GM23338 (cell line): ENCODE measurements around the gene CFAP74. TPM values are rescaled to one million over a fixed set of nuclear protein-coding genes. Genes with fewer than 3 reads are reported as not detected.

Experiments
- ATAC-seq: fragments of 200-7000 bp; cut with Tn5 transposase; 3 replicates; pipeline ENCODE4 v1.9.1; 2020
- DNase-seq: peaks from one replicate; pipeline ENCODE4 v3.0.0-alpha.2; 2015; ENCODE audit warnings: low spot score
- H2AFZ ChIP-seq: fragments of 200-600 bp; sonication (generic); 2 replicates; pipeline ENCODE4 v1.8.0; 2016; ENCODE audit warnings: antibody characterized with exemption, mild to moderate bottlenecking, moderate library complexity
- H3F3A ChIP-seq: fragments of 200-600 bp; sonication (generic); replicated peaks from 2 replicates; pipeline ENCODE4 v1.8.0; 2017; ENCODE audit warnings: antibody characterized with exemption, mixed run types, low read depth
- H3K27ac ChIP-seq: fragments of 200-600 bp; sonication (generic); 2 replicates; pipeline ENCODE4 v1.6.1; 2016; ENCODE audit warnings: low read depth
- H3K27me3 ChIP-seq: fragments of 200-600 bp; sonication (generic); 2 replicates; pipeline ENCODE4 v1.8.0; 2016; ENCODE audit warnings: mild to moderate bottlenecking, mixed run types, moderate library complexity; ENCODE audit not compliant: insufficient read depth
- H3K36me3 ChIP-seq: fragments of 200-600 bp; sonication (generic); 2 replicates; pipeline ENCODE4 v1.8.0; 2016; ENCODE audit warnings: mild to moderate bottlenecking; ENCODE audit not compliant: insufficient read depth
- H3K4me1 ChIP-seq: fragments of 200-600 bp; sonication (generic); 2 replicates; pipeline ENCODE4 v1.8.0; 2016; ENCODE audit warnings: mild to moderate bottlenecking, moderate library complexity; ENCODE audit not compliant: insufficient read depth
- H3K4me2 ChIP-seq: fragments of 200-600 bp; sonication (generic); 2 replicates; pipeline ENCODE4 v1.7.1; 2017; ENCODE audit warnings: mixed run types
- H3K4me3 ChIP-seq: fragments of 200-600 bp; sonication (generic); 2 replicates; pipeline ENCODE4 v1.6.1; 2016; ENCODE audit warnings: mixed run types
- H3K79me2 ChIP-seq: fragments of 200-600 bp; sonication (generic); replicated peaks from 2 replicates; pipeline ENCODE4 v1.8.0; 2017; ENCODE audit warnings: mild to moderate bottlenecking; ENCODE audit not compliant: insufficient read depth
- H3K9me2 ChIP-seq: fragments of 200-600 bp; sonication (generic); 2 replicates; pipeline ENCODE4 v1.8.0; 2017; ENCODE audit not compliant: insufficient read depth
- H4K20me1 ChIP-seq: fragments of 200-600 bp; sonication (generic); replicated peaks from 2 replicates; pipeline ENCODE4 v1.8.0; 2017; ENCODE audit warnings: mild to moderate bottlenecking; ENCODE audit not compliant: insufficient read depth
- H3K27ac Mint-ChIP-seq: 2 replicates; pipeline ENCODE4 v1.8.0; 2020; ENCODE audit warnings: inconsistent platforms, mild to moderate bottlenecking, moderate library complexity, mixed read lengths
- H3K27me3 Mint-ChIP-seq: 3 replicates; pipeline ENCODE4 v1.8.0; 2022; ENCODE audit warnings: low read depth, mild to moderate bottlenecking, moderate library complexity, mixed read lengths, inconsistent platforms; ENCODE audit not compliant: insufficient read depth, poor library complexity
- H3K36me3 Mint-ChIP-seq: 3 replicates; pipeline ENCODE4 v1.8.0; 2021; ENCODE audit warnings: low read depth, mild to moderate bottlenecking, inconsistent platforms, moderate library complexity, mixed read lengths
- H3K4me1 Mint-ChIP-seq: 3 replicates; pipeline ENCODE4 v1.8.0; 2020; ENCODE audit warnings: mild to moderate bottlenecking, inconsistent platforms, mixed read lengths
- H3K4me3 Mint-ChIP-seq: 3 replicates; pipeline ENCODE4 v1.8.0; 2021; ENCODE audit warnings: moderate library complexity, mild to moderate bottlenecking, inconsistent platforms, mixed read lengths
- H3K9me3 Mint-ChIP-seq: 3 replicates; pipeline ENCODE4 v1.8.0; 2020; ENCODE audit warnings: moderate library complexity, mild to moderate bottlenecking, inconsistent platforms, mixed read lengths
- CREB1 ChIP-seq: fragments of 250-450 bp; sonication (Bioruptor Pico); IDR thresholded peaks from 2 replicates; pipeline ENCODE4 v1.5.0; 2020; ENCODE audit warnings: low read depth, mild to moderate bottlenecking, moderate library complexity
- CTCF ChIP-seq, 2 experiments: fragments of 200-600 bp in 1 of 2; sonication (generic) in 1 of 2; conservative IDR thresholded peaks; 2 replicates each; pipeline versions ENCODE4 v1.5.1 to v1.6.1; 2016 to 2017; ENCODE audit warnings: antibody characterized with exemption in 2 of 2, low read depth in 2 of 2, mild to moderate bottlenecking in 2 of 2, moderate library complexity in 1 of 2
- ETS1 ChIP-seq: IDR thresholded peaks from 2 replicates; pipeline ENCODE4 v1.6.1; 2016; ENCODE audit warnings: antibody characterized with exemption
- EZH2phosphoT487 ChIP-seq: fragments of 200-600 bp; sonication (generic); IDR thresholded peaks from one replicate; pipeline ENCODE4 v1.8.1; 2018; ENCODE audit warnings: antibody characterized with exemption; ENCODE audit not compliant: unreplicated experiment
- POLR2AphosphoS5 ChIP-seq: IDR thresholded peaks from 2 replicates; pipeline ENCODE4 v1.6.1; 2016; ENCODE audit warnings: antibody characterized with exemption, low read depth
- REST ChIP-seq: IDR thresholded peaks from one replicate; pipeline ENCODE4 v1.6.1; 2018; ENCODE audit warnings: antibody characterized with exemption; ENCODE audit not compliant: unreplicated experiment
- polyA plus RNA-seq: library from polyadenylated mRNA; unstranded; fragments of >200 nt; fragmentation: Nextera tagmentation; extraction: Ambion mirVana; gene quantifications from 2 replicates; pipeline ENCODE4 v1.2.1, GENCODE V29; 2016
- total RNA-seq: library from RNA; depleted of rRNA; stranded (reverse); fragments of >200 nt; shearing (Covaris generic); gene quantifications from 2 replicates; pipeline ENCODE4 v1.2.3, GENCODE V29; 2014

CFAP74 gene
- total and polyA plus RNA-seq, 2 experiments from 2014 or later, result 0.21 TPM; not detected in 1

- TF ChIP-seq REST (no peak), EZH2phosphoT487 (no peak), POLR2AphosphoS5 (no peak)
These were observed 57.7 kb downstream of the CFAP74 start (continued) for GRCh38 chr1:1945782-1946393.

- Histone ChIP-seq H3K9me2 (no peaks in the 10 kb centered on the region), H3F3A (0 out of 2 replicates have a peak, but pooled peaks cover 4% of the 10 kb centered on the region), H3K4me2 (peak overlapping the region; percentile 69; the same call in 1 of the 2 replicates), H3K36me3 (no peaks in the 10 kb centered on the region), H3K27ac (0 out of 2 replicates have a peak overlapping the region, but pooled peaks have one; percentile 78), H3K79me2 (no peaks in the 10 kb centered on the region), H2AFZ (peak overlapping the region; percentile 97), H3K27me3 (no peaks in the 10 kb centered on the region), H3K4me3 (peak overlapping the region; percentile 53), H4K20me1 (no peaks in the 10 kb centered on the region), H3K4me1 (no peaks in the 10 kb centered on the region)
- Mint-ChIP-seq H3K27me3 (peaks cover 20% of the 10 kb centered on the region), H3K4me1 (peaks cover 4% of the 10 kb centered on the region; the same call in 1 of the 3 replicates), H3K9me3 (no peaks in the 10 kb centered on the region), H3K4me3 (peak overlapping the region; percentile 58), H3K36me3 (no peaks in the 10 kb centered on the region), H3K27ac (peak overlapping the region; percentile 67)
- peak; percentile 95 for ATAC-seq
- peak; percentile 81 for DNase-seq
- no peak for TF ChIP-seq ETS1
- TF ChIP-seq CTCF (conservative IDR thresholded peaks at IDR 0.05; ENCODE audit: low read depth in 2 of 2), result peak; percentile 75 to 80
- TF ChIP-seq CREB1 (CRISPR knock-in tag), result peak; percentile 39; the same call in 1 of the 2 replicates
- TF ChIP-seq REST, result peak; percentile 66
These were observed 59.6 kb downstream of the CFAP74 start for GRCh38 chr1:1943834-1944570.
